NCI-H2171 treated with DMSO at 0.1 percent for 48 hours (cell line): ENCODE data around the gene FN3K.
"Not testable (repeated sequence)": the region's sequence is repeated elsewhere in the genome, so short reads cannot be mapped to it uniquely, and the experiment has no call there.

ENCODE experiments used
- DNase-seq: peaks from one replicate; lab custom pipeline; 2025; lab: John Stamatoyannopoulos, UW

Gene FN3K

DNA sequence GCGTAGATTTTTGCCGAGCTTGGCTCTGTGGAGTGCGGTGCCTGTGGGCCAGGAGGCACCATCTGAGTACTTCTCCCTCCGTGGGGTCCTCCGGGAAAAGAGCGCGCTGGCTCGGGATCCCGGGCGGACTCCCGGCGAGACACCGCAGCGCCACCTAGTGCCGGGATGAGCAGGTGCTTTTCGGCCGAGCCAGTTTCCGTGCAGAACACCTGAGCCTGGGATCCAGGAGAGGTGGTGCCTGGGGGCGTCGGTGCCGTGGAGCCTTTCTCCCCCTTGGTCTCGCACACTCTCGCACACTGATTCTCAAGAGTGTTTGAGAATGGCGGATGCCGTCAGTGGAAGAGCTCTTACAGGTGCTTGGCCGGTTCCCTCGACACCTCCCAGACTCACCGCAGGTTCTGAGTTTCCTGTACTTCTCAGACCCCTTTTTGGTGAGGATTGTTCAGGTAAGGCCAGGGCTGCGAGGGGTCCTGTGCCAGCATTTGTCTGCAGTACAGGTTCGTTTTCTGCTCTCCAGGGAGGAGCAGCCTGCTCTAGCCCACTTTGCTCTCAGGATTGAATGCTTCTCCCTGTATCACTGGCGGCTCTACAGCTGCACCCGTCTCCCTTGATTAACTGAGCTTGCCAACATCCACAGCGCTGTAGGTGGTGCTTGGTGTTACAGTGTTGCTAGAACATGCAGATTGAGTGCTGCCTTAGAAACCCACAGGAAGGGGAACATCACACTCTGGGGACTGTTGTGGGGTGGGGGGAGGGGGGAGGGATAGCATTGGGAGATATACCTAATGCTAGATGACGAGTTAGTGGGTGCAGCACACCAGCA, 39.8 kb downstream of the FN3K start:
- peak; percentile 70 for DNase-seq

DNA sequence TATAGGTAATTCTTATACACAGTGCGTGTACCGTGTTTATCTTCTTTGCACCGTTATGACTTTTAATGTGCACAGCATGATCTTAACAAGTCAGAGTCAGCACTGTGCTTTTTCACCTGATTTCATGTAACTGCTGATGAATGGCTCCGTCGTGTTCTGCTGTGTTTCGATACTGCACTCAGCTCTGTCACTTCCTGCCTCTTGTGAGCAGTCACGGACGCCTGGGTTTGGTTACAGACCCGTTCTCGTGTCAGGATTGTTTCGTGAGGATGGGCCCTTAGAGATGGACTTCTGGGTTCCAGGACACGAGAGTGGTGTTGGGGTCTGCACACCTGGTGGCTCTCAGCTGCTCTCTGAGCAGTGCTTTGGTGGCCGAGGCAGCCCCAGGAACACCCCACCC, 41.0 kb downstream of the FN3K start:
- DNase-seq: no peak

DNA sequence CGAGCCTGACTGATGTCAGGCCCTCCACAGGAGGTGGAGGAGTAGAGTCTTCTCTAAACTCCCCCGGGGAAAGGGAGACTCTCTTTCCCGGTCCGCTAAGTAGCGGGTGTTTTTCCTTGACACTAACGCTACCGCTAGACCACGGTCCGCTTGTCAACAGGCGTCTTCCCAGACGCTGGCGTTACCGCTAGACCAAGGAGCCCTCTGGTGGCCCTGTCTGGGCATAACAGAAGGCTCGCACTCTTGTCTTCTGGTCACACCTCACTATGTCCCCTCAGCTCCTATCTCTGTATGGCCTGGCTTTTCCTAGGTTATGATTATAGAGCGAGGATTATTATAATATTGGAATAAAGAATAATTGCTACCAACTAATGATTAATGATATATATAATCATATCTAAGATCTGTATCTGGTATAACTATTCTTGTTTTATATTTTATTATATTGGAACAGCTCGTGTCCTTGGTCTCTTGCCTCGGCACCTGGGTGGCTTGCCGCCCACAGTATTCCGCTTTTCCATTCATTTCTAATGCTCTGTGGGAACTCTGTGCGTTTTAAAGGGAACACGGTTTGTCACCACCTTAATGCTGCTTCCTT, 42.5 kb downstream of the FN3K start:
- peak; percentile 15 for DNase-seq

DNA sequence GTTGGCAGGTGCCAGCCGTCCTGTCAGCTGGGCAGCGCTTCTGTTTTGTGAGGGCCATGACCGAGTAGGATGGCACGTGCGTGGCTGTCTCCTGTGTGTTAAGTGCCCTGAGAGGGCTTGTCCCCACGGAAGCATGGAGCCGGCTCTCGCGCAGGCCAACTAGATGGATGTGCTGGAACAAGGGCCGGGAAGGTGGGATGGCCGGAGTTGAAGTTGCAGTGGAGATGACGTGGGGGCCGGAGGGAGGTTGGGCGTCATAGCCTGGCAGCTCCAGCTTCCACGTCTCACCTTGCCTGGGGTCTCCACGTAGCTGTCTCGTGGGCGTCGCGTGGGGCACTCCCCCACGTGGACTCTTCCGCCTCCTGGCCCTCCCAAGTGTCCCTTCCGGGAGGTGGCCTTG, 44.1 kb downstream of the FN3K start:
- DNase-seq: no peak

DNA sequence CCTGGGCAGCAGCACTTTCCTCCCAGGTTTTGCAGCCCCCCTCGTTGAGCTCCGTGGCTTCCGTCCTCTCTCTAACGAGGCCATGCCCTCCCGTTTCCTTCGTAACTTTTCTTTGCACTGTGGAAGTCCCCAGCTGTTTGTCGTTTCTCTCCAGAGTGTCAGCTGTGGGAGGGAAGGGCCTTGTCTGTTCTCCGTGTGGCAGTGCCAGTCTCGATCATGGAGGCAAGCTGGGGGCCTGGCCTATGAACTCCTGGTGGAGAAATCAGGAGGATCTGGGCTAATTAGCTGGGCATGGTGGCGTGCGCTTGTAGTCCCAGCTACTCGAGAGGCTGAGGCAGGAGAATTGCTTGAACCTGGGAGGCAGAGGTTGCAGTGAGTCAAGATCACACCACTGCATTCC, 44.8 kb downstream of the FN3K start:
- DNase-seq: no peak

DNA sequence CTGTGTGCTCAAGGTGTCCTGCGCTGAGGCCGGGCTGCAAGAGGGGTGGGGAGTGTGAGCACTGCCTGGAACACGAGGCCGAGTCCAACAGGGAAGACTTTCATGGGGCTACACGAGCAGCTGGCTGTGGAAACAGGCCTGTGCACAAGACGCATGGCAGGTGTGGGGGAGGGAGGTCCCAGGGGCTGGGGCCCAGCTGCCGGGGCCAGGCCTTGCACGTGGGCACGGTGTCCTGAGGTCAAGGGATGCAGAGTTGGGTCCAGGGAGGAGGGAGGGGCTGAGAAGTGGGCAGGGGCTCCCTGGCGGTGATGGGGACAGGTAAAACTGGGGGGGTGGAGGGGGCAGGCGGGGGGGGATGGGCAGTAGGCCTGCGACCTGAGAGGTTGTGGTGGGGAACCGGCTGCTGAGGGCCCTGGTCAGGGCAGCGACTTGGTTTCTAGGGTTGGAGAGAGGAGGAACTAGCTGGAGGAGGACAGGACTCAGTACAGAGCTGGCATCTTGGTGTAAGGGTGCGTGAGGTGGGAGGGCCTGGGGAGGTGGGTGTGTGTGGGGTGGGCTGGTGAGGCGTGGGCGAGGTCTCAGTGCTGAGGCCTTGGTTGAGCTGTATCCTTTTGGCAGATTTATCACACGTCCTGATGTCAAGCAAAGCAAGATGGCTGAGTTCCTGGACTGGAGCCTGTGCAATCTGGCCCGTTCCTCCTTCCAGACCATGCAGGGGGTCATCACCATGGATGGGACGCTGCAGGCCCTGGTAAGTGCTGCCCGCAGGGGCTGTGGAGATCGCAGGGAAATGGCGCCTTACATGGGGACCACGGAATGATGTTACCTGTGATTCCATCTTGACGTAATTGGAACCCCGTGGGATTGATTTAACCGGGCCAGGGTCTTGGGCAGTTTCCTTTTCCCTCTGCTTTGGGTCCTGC, 45.8 kb downstream of the FN3K start:
- no peak for DNase-seq

DNA sequence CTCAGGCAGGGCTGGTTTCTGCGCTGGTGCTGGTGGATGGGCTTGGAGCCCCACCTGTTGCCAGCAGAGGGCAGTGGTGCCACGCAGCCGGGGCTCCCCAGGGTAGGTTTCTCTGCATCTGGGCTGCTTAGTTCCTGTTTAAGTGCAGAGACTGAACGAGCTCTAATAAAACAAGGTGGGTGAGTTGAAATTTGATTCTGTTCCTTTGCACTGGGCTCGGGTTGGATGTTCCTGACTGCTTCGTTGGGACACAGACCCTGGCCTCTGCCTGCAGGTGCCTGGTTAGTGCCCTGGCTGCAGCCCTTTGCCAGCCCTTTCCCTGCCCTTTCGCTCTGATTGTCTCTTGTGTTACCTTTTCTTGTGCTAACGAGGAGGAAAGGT, 46.5 kb downstream of the FN3K start:
- DNase-seq: peak; percentile 67

DNA sequence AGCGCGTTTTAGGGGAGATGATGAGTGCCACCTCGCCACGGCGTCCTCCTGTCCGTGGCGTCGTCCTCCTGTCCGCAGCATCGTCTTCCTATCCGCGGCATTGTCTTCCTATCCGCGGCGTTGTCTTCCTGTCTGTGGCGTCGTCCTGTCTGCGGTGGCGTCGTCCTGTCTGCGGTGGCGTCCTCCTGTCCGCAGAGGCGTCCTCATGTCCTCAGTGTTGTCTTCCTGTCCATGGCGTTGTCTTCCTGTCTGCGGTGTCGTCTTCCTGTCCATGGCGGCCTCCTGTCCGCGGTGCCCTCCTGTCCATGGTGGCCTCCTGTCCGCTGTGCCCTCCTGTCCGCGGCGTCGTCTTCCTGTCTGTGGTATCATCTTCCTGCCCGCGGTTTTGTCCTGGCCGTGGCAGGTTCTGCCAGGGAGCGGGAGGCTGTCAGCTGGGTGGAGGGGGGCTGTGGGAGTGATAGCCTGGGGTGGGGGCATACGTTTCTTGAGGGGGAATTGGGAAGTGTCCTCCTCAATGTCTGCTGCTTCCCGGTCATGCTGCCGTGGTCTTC, 47.3 kb downstream of the FN3K start:
- DNase-seq: no peak

DNA sequence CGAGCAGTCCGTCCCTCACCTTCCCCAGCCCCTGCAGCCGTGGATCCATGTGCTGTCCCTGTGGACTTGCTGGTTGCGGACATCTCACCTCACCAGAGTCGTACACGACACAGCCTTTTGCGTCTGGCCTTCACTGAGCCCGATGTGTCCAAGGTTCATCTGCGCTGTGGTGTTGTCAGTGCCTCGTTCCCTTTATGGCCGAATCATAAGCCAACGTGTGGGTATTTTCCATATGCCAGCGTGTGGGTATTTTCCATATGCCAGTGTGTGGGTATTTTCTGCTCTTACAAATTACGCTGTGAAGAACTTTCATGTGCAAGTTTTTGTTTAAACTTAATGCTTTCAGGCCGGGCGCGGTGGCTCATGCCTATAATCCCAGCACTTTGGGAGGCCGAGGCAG, 48.1 kb downstream of the FN3K start:
- no peak for DNase-seq

DNA sequence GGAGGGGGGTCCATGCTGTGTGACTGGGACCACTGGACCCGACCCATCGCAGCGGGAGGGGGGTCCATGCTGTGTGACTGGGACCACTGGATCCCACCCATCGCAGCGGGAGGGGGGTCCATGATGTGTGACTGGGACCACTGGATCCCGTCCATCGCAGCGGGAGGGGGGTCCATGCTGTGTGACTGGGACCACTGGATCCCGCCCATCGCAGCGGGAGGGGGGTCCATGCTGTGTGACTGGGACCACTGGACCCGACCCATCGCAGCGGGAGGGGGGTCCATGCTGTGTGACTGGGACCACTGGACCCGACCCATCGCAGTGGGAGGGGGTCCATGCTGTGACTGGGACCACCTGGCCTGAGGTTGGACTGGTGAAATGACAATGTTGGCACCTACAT, 50.2 kb downstream of the FN3K start:
- not testable (repeated sequence) for DNase-seq

DNA sequence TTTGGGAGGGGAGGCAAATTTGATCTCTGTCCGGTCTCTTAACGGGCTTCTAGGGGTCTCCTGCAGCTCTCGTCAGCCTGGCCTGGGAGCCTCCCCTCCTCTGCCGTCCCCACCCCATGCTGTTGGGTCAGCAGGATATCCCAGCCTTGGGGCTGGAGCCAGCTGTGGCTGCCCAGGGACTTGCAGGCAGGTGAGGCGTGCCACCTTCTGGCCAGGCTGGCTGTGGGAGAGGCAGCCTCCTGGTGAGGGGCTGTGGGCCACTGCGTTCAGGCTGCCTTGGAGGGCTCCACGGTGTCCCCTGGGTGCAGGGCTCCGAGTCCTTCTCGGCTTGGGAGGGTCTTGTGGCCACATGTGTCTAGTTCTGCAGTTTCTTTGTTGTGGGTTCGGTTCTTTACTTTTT, 51.0 kb downstream of the FN3K start:
- no peak for DNase-seq

DNA sequence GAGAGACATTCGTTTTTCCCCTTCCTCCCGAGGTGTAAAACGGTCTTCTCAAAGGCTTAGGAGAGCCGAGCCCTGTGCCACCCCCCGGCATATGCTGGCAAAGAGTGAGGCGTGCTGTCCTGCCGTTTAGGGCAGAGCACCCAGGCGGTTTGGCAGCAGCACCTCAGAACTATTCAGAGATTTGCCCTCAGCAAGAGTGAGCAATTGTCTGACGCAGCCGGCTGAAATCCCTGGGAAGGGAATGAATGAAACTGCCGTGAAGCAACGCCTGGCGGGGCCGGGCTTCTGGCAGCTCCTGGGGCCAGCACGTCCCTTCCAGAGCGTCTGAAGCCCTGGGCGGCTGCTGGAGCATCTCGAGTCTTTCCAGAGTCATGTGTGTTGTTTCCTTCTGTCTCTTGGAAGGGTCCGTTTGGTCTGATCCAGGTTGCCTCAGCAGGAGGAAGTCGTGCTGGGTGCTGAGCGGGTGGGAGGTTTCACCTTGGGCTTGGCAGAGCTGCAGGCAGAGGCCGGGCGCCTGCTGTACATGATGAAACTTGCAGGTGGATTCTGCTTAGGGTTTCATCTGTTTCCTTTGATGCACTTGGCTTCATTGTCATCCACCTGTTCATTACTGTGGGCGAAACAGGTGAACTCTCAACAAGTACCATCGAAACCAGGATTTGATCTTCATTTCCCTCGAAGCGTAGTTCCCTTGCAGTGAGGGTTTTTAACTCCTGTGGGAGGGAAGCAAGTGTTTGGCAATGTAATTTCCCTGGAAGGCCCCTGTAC, 51.9 kb downstream of the FN3K start:
- peak; percentile 86 for DNase-seq

DNA sequence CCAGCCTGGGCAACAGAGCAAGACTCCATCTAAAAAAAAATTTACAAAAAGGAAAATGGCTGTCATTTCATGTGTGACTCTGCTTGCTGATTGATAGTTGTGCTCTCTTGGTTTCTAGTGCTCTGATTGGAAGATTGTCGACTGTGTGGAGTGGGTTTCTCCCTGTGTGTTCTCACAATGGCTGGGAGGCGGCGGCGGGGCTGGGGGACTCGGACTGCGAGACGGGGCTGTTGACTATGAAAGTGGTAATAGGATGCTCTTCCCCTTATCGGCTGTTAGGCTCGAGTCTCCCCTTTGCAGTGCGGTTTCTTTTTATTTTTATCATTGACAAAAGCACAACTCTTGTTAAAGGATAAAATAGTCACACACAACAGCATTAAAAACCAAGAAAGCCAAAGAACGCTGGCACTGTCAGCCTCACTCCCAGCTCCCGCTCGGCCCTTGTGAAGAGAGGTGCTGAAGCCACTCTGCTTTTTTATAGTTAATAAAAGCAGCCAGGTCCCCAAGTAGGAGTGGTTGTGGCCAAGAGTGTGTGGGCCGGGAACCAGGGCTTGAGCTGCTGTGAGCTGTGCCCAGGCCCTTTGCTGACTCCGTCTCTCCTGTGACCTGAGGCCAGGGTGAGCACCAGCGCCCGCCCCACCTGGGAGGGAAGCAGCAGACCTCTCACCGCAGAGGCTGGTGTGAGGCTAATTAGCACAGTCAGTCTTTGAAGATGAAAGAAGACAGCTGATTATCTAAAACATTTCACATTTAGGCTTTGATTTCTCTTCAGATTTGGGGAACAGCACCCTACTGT, 53.0 kb downstream of the FN3K start:
- no peak for DNase-seq

DNA sequence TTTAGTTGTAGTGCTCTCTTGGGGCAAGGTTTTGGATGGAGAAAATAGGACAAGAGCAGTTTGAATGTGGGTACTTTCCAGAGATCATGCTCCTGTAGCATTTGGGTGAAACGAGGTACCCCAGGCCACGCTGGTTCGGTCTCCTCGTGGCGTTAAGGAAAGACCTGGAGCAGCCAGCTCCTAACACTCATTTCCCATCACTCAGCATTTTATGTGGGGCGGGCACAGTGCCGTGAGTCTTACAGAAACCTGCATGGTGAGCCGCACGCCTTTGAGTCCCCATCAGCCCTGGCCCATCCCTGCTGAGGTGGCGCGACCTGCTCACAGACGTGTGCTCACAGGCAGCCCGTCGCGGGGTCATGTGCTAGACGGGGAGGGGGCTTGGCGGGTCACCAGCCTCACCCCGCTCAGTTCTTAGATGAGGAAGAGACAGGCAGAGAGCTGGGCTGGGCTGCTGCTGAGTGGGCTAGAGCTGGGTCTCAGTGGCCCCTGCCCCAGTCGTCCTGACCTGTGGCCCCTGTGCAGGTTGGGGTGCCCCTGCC, 53.7 kb downstream of the FN3K start:
- DNase-seq: no peak

DNA sequence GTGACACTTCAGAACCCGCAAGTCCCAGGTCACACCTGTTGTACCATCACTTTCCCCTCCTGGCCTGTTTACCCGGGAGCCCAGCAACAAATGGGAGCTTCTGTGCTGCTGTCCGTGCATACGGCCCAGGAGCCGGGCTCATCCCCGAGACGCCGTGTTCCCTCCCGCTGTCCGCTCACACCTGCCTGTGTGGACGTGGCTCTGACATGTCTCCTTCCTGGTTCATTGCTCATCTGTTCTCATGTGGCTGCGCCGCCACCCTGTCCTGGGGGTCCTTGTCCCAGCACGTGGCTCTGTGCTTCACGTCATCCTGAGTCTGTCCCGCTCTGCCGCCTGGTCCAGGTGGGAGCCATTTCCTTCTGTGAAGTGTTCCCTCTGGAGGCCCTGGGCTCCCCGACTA, 54.4 kb downstream of the FN3K start:
- DNase-seq: no peak

DNA sequence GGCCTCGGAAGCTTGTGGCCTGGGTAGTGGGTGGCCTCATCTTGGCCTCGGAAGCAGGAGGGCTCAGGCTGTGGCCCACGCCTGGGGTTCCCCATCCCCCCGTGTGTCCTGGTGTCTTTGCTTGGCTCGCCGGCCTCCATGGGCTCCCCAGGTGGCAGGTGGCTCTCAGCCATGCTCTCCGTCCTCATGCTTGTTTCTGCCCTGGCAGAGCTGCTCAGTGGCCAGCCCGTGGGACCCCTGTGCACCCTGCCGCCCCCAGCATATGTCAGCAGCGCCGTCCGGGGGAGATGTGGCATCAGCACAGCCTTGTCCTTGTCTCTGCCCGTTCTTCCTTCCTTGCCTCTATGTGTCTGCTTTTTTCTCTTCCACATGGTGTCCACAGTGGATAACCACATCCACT, 55.0 kb downstream of the FN3K start:
- no peak for DNase-seq

DNA sequence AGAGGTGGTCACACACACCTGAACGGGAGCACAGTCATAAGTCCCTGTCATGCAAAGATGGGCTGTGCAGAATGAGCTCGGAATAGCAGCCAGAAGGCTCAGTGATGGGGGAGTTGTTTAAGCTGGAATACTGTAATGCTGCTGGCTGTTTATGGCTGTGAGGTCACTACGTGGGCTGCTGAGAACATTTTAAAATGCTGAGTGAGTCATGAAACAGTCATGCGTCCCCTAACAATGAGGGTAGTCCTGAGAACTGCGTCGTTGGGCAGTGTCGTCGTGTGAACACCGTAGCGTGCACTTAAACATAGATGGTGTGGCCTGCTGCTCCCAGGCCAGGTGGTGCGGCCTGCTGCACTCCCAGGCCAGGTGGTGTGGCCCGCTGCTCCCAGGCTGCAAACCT, 56.1 kb downstream of the FN3K start:
- DNase-seq: no peak

DNA sequence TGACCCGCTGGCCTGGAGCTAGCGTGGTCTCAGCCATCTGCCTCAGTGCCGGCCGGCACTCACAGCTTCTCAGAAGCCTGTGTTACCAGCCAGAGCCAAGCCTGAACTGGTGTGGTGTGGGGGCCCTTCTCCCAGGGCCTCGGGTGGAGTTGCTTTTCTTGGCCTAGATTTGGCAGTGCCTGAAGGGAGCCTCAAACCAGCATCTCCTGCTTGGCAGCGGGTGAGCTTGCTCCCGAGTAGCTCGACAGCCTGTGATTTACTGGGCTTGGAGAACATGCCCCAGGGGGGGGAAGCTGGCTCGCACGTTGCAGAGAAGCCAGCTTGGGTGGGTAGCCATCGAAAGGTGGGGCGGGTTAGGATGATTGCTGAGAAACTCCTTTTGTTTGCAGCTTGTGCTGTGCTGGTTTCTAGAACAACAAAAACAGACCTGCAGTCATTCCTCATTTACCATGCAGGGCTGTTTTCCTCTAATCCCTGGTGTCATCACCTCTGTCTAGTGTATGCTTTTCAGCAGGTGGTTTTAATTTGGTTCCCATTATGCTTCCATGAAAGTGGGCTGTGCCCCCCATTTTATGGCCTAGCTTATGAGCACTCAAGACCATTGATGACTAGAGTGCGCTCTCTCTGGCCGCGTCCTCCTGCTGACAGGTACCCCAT, 58.7 kb downstream of the FN3K start:
- no peak for DNase-seq

DNA sequence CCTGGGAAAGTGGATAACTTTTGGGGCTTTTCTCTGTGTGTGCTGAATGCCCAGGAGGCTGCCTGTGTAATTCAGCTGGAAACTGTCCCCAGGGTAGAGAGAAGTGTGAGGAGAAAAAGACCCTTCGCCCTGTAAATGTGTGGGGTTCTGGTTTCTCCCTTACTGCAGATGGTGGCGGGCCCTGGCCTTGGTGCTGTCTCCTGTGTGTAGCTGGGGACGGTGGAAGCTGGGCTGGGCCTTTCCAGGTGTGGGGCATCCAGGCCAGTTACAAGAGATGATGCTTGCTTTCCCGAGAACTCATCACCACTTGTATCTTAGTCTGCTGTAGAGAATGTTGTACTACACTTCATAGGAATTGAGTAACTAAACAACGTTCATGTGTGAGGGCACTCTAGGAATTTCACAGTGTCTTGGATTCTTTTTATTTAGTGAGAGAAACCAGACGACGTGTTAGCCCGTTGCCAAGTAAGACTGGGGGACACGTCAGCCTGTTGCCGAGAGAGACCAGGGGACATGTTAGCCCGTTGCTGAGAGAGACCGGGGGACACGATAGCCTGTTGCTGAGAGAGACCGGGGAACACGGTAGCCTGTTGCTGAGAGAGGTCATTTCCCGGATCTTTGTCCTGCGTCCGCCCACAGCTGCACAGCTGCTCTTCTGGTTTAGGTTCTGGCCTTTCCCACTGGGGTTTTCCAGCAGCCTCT, 59.5 kb downstream of the FN3K start:
- DNase-seq: no peak

DNA sequence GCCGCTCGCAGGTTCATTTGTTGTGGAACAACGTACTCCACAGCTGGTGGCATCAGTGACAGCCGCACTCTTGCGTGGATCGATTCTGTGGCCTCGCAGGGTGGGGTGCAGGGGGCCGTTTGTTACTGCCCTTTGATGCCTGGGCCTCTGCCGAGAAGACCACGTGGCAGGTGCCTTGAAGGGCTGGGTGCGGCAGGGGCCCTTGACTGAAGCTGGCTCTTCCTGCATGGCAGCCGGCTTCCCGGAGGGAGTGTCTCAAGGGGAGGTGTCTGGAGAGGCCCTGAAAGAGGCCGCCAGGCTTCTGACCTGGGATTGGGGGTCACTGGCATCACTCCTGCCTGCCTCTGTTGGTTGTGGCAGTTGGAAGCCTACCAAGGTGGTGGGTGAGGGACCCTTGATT, 60.2 kb downstream of the FN3K start:
- no peak for DNase-seq
